GM18858 (cell line): ENCODE data around the gene RILPL1.
"Not testable (repeated sequence)": the region's sequence is repeated elsewhere in the genome, so short reads cannot be mapped to it uniquely, and the experiment has no call there.

Experiments used
- ATAC-seq: cut with Tn5 transposase; IDR thresholded peaks from one replicate; pipeline ENCODE4 v1.9.1; 2021; ENCODE audit not compliant: unreplicated experiment

Gene RILPL1

DNA sequence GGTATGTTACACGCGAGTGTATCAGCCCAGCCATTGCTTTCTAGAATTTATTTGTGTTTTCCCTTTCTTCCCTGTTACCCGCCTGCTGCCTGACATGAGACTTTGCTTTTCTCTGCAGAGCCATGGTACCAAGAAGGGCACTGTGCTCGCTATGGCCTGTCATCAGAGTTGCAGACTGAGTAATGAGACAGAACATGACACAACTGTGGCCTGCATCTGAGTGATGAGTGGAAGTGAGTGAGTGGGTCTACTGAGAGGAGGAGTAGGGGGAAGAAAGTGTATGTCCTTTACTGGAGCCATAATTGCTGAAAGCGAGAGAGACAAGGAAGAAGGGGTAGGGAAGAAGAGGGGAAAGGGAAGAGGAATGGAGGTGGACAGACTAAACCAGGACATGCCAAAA lies 2.9 kb downstream of the RILPL1 start:
- ATAC-seq: no peak

DNA sequence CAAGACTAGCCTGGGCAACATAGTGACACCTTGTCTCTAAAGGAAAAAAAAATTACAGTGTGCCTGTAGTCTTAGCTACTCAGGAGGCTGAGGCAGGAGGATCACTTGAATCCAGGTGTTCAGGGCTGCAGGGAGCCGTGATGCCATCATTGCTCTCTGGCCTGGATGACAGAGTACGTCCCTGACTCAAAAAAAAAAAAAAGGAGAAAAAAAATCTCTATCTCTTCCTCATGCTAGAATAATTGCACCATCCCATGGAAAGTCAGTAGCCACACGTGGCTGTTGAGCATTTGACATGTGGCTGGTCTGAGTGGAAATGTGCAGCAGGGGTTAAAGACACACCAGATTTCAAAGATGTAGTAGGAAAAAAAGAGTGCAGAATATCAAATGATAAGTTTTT lies 3.8 kb downstream of the RILPL1 start:
- ATAC-seq: no peak

DNA sequence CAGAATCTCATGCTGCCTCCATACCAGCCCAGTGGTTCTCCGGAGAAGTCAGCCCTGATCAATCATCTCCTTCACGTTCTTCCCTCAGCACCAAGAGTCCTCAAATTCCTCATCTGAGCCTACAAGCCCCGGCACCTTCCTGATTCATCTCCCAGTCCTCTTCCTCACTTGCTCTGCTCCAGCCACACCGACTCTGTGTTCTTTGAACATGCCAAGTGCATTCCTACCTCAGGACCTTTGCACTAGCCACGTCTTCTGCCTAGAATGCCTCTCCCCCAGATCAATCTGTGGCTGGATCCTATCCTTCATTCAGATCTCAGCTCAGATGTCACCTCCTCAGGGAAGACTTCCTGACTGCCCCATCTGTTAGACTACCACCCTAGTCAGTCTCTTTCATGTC lies 4.7 kb downstream of the RILPL1 start:
- ATAC-seq: no peak

DNA sequence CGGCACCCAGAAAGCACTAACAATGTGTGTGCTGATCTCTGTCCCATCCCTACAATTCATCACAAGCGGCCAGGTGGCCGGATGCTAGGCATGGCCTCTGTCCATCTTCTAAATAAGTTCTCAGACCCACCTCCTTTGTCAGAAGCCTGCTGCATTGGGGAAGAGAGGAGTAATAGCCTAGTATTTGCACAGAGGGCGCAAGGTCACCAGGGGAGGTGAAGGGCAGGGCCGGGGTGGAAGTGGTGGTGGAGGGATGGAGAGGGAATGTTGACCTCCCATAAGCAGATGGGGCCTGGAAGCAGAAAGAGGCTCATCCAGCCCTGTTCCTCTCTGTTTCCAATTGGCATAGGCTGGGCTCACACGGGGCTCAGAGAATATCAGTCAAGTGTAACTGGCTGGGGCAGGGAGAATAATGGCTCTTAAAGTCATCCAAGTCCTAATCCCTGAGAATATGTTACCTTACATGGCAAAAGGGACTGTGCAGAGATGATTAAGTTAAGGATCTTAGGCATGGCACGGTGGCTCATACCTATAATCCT lies 6.9 kb downstream of the RILPL1 start:
- no peak for ATAC-seq

DNA sequence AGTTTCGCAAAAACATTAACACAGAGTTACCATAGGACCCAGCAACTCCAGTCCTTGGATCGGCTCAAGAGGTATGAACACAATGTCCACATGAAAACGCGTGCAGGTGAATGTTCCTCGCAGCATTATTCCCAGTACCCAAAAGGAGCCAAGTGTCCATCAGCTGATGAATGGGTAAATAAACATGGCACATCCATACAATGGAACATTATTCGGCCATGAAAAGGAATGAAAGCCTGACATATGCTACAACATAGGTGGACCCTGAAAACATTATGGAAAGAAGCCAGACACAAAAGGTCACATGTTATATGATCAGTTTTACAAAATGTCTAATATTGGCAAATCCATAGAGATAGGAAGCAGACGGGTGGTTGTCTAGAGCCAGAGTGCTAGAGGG lies 9.1 kb downstream of the RILPL1 start:
- no peak for ATAC-seq

DNA sequence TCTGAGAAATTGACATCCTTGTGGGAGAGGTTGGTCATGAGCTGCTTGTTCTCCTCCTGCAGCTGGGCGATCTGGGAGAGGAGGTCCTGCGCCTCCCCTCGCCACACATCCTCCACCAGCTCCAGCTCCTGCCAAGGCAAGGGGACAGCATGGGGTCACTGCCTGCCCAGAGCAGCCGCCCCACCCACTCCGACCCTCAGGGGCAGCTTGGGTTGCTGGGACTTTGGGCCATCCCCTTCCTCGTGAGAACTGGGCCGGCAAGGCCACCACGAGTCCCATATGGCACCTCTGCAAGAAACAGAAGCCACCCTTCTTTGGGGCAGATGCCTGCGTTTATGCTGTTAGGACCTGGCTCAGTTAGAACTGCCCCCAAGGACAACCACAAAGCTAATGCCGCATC lies 10.0 kb downstream of the RILPL1 start:
- no peak for ATAC-seq

DNA sequence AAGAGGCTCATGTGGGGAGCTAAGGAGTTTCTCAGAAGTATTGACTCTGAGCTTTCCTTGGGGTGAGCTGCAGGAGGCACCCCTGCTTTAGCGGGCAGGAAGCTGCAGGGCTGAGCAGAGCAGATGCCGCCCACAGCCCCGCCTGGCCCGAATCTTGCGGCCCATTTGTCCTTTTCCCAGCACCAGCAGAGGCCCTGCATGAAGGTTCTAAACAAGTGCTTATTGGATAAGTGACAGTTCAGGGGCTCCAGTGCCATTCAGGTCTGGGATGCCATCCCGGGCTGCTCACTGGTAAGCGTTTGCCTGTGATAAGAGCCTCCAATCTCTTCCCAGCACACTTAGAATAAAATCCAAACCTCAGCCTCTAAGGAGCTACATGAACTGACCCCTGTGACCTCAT lies 11.4 kb downstream of the RILPL1 start:
- no peak for ATAC-seq

DNA sequence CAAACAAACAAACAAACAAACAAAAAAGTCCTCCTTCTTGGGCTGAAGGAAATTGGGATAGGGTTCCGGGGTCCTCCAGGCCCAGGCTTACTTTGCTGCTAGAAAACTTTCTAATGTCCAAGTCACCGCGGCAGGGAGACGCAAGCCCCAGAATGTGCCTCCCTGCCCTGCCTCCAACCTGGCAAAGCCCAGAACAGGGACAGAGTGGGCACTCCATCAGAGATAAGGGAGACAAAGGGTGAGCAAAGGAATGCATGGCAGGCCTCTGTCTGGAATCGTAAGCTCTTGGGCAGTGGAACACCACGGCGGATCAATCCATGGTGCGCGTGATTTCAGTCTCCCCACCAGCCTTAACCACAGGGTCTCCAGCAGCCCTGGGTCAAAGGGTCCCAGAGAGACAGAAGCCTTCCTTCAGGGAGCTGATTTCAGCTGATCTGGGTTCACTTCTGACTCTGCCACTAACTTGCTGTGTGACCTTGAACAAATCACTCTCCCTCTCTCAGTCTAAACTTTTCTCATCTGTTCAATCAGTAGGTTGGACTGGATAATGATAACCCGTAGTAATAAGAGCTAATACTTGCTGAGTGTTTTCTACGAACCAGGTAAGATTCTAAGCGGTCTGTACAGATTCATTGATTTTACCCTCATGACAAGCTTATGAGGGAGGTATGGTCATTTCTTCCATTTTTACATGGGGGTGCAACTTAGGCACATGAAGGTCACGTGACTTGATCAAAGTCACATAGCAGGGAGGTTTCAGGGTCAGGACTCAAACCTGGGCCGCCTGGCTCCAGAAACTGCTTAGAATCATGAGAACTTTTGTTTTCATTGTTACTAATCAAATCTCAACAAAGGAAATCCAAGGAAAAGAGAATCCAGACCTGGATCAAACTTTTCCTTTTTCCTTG lies 12.7 kb downstream of the RILPL1 start:
- no peak for ATAC-seq

DNA sequence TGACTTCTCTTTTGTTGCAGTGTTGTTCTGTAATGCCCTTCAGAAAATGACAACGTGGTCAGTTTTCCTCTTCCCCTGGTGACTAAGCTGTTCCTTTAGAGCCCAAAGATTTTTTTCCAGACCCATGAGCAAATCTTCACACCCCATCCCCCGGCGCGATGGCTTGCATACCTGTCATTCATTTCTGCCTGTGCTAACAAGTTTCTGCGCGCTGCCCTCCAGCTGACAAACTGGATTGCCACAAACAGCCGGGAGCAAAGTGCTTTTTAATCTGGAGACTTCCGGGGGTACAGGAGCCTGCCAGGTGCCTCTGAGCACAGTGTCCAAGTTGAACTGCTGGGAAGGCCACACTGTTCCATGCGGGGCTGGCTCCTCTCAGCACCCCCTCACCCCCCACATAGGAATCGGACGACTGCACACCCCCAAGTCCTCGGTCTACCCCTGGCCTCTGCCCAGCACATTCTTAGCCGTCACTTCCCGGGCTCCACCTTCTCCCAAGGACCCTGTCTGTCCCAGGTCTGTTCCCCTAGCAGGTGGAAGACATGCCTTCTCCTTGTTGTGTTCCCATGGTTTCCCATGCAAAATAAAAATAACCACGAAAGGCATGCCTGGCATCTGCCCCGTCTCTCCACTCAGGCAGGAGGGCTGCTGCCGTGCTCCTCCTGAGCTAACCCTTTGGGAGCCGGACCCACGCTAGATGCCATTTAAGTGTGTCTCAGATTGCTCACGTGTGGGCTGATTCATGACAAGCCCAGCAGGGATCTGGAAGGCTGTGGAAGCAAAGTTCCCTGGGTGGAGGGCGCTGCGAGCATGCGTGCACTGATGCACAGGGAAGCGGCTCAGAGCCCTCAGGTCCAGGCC lies 14.1 kb downstream of the RILPL1 start:
- ATAC-seq: no peak

DNA sequence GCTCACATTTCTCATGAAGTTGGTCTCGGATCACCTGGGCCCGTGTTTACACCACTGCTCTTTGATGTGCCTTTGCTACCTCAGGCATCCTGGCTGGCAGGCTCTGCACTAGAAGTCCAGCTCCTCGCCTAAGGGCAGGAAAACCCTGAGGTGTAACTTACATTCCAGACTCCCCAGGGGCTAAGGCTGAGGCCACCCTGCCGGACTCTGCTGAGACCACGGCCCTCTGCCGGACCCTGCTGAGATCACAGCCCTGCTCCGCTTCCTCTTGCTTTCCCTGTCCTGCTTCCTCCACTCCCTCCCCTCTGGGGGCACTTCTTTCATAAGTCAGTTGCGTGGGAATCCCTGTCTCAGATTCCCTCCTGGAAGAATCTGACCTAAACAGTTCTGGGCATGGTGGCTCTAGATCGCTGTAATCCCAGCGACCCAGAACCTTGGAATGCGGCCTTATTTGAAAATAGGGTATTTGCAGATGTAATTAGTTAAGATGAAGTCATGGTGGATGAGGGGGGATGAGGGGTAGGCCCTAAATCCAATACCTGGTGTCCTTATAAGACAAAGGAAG lies 17.2 kb downstream of the RILPL1 start:
- ATAC-seq: no peak

DNA sequence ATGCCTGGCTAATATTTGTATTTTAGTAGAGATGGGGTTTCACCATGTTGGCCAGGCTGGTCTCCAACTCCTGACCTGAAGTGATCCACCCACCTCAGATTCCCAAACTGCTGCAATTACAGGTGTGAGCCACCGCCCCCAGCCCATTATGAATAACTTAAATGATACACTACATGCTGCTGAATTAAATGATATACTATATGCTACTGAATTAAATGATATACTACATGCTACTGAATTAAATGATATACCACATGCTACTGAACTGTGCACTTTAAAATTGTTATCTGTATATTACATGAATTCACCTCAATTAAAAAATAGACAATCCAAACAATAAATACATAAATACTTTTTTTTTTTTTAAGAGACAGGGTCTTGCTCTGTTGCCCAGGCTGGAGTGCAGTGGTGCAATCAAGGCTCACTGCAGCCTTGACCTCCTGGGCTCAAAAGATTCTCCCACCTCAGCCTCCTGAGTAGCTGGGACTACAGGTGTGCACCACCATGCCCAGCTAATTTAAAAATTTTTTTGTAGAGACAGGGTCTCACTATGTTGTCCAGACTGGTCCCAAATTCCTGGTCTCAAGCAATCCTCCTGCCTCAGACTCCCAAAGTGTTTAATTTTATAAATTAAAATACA lies 18.8 kb downstream of the RILPL1 start:
- ATAC-seq: not testable (repeated sequence)

DNA sequence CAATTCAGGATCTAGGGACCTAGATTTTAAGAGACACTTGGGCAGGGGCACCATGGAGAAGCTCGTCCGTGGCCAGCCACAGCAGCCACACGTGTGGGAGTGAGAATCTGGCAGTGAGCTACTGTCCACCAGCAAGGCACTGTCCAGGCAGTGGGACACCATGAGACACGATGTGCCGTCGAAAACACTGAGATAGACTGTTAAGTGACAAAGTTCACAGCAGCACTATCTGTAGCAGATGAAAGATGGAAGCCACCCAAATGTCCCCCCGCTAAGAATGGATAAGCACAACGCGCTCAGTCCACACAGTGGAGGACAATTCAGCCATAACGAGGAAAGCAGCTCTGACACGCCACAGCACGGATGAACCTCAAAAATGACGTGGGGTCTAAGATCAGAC lies 19.7 kb downstream of the RILPL1 start:
- ATAC-seq: no peak

DNA sequence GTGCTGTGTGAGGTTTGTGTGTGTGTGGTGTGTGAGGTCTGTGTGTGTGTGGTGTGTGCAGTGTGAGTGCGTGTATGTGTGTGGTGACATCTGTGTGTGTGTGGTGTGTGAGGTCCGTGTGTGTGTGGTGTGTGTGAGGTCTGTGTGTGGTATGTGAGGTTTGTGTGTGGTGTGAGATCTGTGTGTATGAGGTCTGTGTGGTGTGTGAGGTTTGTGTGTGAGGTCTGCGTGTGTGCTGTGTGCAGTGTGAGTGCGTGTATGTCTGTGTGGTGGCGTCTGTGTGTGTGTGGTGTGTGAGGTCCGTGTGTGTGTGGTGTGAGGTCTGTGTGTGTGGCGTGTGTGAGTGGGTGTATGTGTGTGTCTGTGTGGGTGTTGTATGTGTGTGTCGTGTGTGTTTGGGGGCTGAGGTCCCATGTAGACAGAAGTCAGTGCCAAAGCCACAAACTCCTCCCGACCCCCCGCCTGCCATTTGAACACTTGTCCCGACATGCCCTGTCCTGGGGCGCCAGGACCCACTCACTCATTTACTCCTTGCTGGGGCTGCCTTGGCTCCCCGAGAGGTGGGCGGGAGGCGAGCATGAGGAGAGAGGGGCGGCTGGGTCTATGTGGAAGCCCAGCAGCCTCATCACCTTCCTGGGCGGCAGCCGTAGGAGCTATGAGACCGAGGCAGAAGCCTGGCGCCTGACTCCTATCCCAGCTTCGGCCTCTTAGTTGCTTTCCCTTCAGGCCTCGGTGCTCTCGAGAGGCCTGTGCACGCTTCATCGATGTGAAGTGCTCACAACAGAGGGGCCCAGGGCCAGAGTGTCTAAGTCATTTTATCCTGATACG lies 20.5 kb downstream of the RILPL1 start:
- no peak for ATAC-seq

DNA sequence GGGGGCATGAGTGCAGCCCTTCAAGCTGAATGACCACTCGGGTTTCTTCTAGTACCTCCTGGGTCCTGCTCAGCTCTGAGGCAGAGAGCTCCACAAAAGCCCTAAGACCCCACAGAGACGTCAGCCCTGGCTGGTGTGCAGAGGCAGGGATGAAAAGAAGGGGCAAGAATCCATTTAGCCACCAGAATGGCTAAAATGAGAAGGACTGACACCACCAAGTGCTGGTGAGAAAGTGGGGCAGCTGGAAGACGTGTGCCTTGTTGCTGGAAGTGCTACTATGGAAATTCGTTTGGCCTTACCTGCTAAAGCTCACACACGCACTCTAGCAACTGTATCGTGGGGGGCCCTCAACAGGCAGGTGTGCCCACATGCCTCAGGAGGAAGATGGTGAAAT lies 26.7 kb downstream of the RILPL1 start:
- ATAC-seq: no peak

DNA sequence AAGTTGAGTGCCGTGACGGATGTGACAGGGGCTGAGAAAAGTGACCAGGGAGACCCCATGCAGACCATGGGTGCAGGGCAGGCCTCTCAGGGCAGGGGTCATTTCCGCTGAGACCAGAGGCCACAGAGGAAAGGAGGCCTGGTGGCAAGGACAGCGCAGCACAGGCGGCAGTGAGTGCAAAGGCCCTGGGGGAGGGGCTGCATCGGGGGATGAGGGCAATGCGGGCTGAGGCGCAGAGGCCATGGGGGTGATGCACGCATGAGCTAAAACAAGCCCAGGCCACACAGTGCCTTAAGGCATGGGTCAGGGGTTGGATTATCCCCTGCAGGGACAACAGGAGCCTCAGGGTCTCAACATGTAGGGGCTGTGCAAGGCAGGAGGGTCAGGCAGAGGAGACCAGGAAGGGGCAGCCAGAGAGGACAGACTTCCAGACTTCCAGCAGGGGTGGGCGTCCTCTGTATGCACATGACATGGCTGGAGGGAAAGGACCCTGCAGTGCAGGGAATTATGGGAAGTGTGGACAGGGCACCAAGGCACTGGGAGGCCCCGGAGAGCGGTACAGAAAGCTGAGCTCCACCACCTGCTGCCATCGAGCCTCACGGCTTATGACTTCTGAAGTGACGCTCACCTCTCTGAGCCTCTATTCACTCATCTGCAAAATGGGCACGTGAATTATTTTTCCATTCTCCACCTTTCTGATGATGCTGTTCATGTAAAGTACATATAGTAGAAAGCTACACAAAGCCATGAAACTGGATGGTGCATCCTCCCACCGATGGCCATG lies 27.3 kb downstream of the RILPL1 start:
- ATAC-seq: no peak

DNA sequence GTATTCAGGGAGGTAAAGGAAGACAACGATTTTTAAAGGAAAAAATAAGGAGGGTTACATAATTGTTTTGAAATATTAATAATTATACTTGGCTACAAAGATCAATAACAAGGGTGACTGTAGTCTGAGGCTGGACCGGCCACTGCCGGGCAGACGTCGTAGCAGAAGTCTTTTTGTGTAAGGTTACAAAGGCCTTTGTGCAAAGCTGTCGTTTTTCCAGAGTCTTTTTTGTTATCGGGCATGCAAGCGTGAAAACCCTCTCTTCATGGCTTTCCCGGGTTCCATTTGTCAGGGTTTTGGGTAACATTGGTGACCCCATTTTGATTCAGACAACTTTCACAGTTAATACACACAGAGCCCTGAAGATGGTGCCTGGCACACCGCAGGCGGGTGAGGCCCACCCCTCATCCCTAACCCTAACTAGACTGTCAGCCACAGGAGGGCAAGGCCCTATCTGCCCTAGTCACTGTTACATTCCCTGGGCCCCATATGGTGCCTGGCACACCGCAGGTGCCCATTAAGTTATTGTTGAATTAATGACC lies 31.3 kb downstream of the RILPL1 start:
- no peak for ATAC-seq

DNA sequence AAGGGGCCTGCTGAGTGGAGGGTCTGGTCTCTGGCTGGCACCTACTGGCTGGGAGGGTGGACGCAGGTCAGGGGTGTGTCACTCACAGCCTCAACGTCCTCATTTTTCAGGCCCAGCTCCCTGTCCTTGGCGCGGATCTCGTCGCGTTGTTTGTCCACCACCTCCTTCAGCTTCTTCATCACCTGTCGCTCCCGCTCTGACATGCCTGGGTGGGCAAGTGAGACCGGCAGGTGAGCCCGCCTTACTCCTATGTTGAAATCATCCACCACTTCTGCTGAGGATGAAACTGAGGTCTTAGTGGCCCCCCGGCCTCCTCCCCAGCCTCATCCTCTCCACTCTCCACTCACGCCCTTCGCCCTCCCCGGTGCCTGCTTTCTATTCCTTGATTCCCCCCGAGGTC lies 34.2 kb downstream of the RILPL1 start:
- ATAC-seq: no peak

DNA sequence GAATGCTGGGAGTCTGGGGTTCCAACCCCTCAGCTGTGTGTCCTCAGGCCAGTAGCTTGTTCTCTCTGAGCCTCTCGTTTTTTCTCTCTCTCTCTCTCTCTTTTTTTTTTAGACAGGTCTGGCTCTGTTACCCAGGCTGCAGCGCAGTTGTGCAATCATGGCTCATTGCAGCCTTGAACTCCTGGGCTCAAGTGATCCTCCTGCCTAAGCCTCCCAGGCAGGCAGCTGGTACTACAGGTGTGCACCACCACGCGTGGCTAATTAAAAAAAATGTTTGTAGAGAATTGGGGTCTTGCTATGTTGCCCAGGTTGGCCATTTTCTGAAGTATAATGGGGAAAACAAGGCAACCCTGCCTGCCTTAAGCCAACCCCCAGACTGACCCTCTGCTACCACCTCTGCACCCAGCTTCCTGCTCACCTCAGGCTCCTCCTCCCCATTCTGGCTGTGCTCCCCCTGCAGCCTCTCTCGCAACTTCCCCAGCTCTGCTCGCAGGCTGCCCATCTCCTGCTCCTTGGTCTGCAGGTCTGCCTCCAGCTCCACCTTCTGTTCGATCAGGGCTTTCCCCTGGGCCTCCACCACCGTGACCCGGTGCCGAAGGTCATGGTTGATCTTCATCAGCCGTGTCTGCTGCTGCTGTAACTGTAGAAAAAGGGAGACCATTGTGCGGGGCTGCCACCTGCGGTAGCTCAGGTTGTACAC lies 35.2 kb downstream of the RILPL1 start:
- ATAC-seq: no peak

DNA sequence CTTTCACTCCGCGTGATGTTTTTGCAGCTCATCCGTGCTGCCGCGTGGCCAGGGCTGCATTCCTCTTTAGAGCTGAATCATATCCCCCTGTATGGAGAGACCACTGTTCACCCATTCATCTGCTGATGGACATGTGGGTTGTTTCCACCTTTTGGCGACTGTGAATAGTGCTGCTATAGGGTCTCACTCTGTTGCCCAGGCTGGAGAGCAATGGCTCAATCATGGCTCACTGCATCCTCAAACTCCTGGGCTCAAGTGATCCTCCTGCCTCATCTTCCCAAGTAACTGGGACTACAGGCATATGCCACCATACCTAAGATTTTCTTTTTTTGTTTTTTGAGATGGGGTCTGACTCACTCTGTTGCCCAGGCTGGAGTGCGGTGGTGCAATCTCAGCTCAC lies 36.5 kb downstream of the RILPL1 start:
- ATAC-seq: no peak
